Motor neuron (in vitro differentiated cells): Measurements from ENCODE around the gene PSMF1. TPM values are rescaled to one million over a fixed set of nuclear protein-coding genes. Genes with fewer than 3 reads are reported as not detected.

ENCODE experiments used
- ATAC-seq, 8 experiments: fragments of 200-7000 bp; cut with Tn5 transposase; replicated peaks in 6 of 8; 2 replicates each; pipeline ENCODE4 v1.8.0; 2021; ENCODE audit warnings: mild to moderate bottlenecking in 8 of 8, moderate library complexity in 8 of 8
- H3K27ac ChIP-seq, 2 donors: fragments of 250-450 bp; sonication (Bioruptor Pico); 2 replicates each; pipeline ENCODE4 v1.9.0; 2021; ENCODE audit warnings: antibody characterized with exemption in 2 of 2, mild to moderate bottlenecking in 2 of 2, moderate library complexity in 1 of 2
- H3K4me1 ChIP-seq, 2 donors: fragments of 250-450 bp; sonication (Bioruptor Pico); replicated peaks in 1 of 2; 2 replicates each; pipeline ENCODE4 v1.6.1; 2021; ENCODE audit warnings: antibody characterized with exemption in 2 of 2, mild to moderate bottlenecking in 2 of 2, moderate library complexity in 1 of 2
- H3K4me3 ChIP-seq, 5 donors: fragments of 250-450 bp; sonication (Bioruptor Pico); 2 replicates each; pipeline ENCODE4 v1.9.0; 2021; ENCODE audit warnings: antibody characterized with exemption in 5 of 5, mild to moderate bottlenecking in 5 of 5, moderate library complexity in 4 of 5
- WGBS, 10 experiments: fragments of 450-650 bp; shearing (Covaris generic); methylation state at CpG; one replicate each; pipeline ENCODE4 v1.0.0; 2022; 5-methylcytosine and 5-hydroxymethylcytosine counted together
- in situ Hi-C, 9 experiments: fragments of 400-800 bp; cut with MboI; loops; one replicate each; pipeline ENCODE4 v1.15.0; 2021; ENCODE audit warnings: low sequenced_read_pairs in 9 of 9, low pct_unique_long_range_greater_than_20kb in 2 of 9; ENCODE audit not compliant: unreplicated experiment in 9 of 9
- total RNA-seq, 8 experiments: library from RNA; unstranded; fragments of 300-600 nt; gene quantifications; 2 replicates each; pipeline versions ENCODE4 v1.2.3 to v1.2.4, GENCODE V29; 2022

Gene PSMF1
- total RNA-seq, 8 experiments from 2014 or later = 26.2 to 59.1 (median 42.6) TPM

- in situ Hi-C loops = no loop called here
- 70 to 100% (median 97%) methylated on average over 1 to 5 of the region's 8 CpGs; no CpG with 5 or more reads in 5 of the 10 experiments for WGBS, 10 experiments
- Histone ChIP-seq H3K27ac (no peak overlapping the region), H3K4me3 (no peak overlapping the region), H3K4me1 (no peaks in the 10 kb centered on the region)
- ATAC-seq = peak in 1 of 8 experiments; percentile 37
Measured at GRCh38 chr20:1174787-1175186, 56.4 kb downstream of the PSMF1 start.

- Histone ChIP-seq H3K4me3 (no peak overlapping the region), H3K27ac (no peak overlapping the region), H3K4me1 (no peaks in the 10 kb centered on the region)
- ATAC-seq = peak in 4 of 8 experiments; percentile 23 to 56 (median 54)
- WGBS, 10 experiments = 50 to 100% (median 100%) methylated on average over 1 of the region's 5 CpGs; no CpG with 5 or more reads in 7 of the 10 experiments
- in situ Hi-C loops = no loop called here
Measured at GRCh38 chr20:1177680-1178079, 59.3 kb downstream of the PSMF1 start.

- in situ Hi-C loops = no loop called here
- no peaks in the 10 kb centered on the region for H3K4me1 ChIP-seq
- 48 to 100% (median 83%) methylated on average over 1 to 2 of the region's 3 CpGs; no CpG with 5 or more reads in 3 of the 10 experiments for WGBS, 10 experiments
- ATAC-seq = no peak
- no peak overlapping the region for H3K27ac ChIP-seq
- H3K4me3 ChIP-seq = no peak overlapping the region
Measured at GRCh38 chr20:1178103-1178502, 59.7 kb downstream of the PSMF1 start.

- Histone ChIP-seq H3K27ac (no peak overlapping the region), H3K4me1 (no peaks in the 10 kb centered on the region), H3K4me3 (no peak overlapping the region)
- no peak for ATAC-seq
- in situ Hi-C loops = no loop called here
- 68 to 100% (median 92%) methylated on average over 2 to 3 of the region's 3 CpGs; no CpG with 5 or more reads in 3 of the 10 experiments for WGBS, 10 experiments
Measured at GRCh38 chr20:1178623-1179022, 60.2 kb downstream of the PSMF1 start.

- Histone ChIP-seq H3K4me1 (peaks cover 0 to 3% of the 10 kb centered on the region in 2 donors), H3K27ac (no peak overlapping the region), H3K4me3 (no peak overlapping the region)
- ATAC-seq = no peak
- WGBS, 10 experiments = 75 to 100% (median 97%) methylated on average over 1 to 24 of the region's 27 CpGs; no CpG with 5 or more reads in 6 of the 10 experiments
- in situ Hi-C loops = no loop called here
Measured at GRCh38 chr20:1180949-1181348, 62.5 kb downstream of the PSMF1 start.

GRCh38 chr20:1182106-1182505, 63.7 kb downstream of the PSMF1 start:
- in situ Hi-C loops = no loop called here
- H3K4me3 ChIP-seq = no peak overlapping the region
- H3K4me1 ChIP-seq = peaks cover 0 to 3% of the 10 kb centered on the region in 2 donors
- no peak overlapping the region for H3K27ac ChIP-seq
- WGBS, 10 experiments = 40 to 100% (median 80%) methylated on average over 1 to 2 of the region's 4 CpGs; no CpG with 5 or more reads in 4 of the 10 experiments
- ATAC-seq = no peak

- ATAC-seq = no peak
- in situ Hi-C loops = no loop called here
Measured at GRCh38 chr20:1183153-1183552, 64.8 kb downstream of the PSMF1 start.

GRCh38 chr20:1184260-1184637, 65.8 kb downstream of the PSMF1 start:
- Histone ChIP-seq H3K27ac (no peak overlapping the region), H3K4me3 (peak overlapping the region; percentile 43 to 92 (median 67)), H3K4me1 (peaks cover 0 to 3% of the 10 kb centered on the region in 2 donors)
- 12 to 100% methylated on average over 1 to 9 of the region's 13 CpGs; no CpG with 5 or more reads in 8 of the 10 experiments for WGBS, 10 experiments
- in situ Hi-C loops = no loop called here
- ATAC-seq = no peak

More at GRCh38 chr20:1183153-1183552, 64.8 kb downstream of the PSMF1 start:
- no peak overlapping the region for H3K4me3 ChIP-seq
- H3K27ac ChIP-seq = no peak overlapping the region
- H3K4me1 ChIP-seq = peaks cover 0 to 3% of the 10 kb centered on the region in 2 donors
- WGBS, 10 experiments = 49 to 100% (median 93%) methylated on average over 1 to 3 of the region's 6 CpGs; no CpG with 5 or more reads in 5 of the 10 experiments

- 0% methylated on average over 2 of the region's 76 CpGs; no CpG with 5 or more reads in 9 of the 10 experiments for WGBS, 10 experiments
- H3K4me1 ChIP-seq = peaks cover 0 to 3% of the 10 kb centered on the region in 2 donors
- H3K27ac ChIP-seq = peak within 1 kb of the TSS in 1 of 2 donors; percentile 18
- H3K4me3 ChIP-seq = peak within 1 kb of the TSS; percentile 43 to 92 (median 67)
- peak in 7 of 8 experiments; percentile 22 to 64 (median 54) for ATAC-seq
- in situ Hi-C loops = no loop called here
Measured at GRCh38 chr20:1184638-1185315, 66.4 kb downstream of the PSMF1 start, which contains the start of gene TMEM74B. Gene TMEM74B, minus strand, starts transcription at chr20:1184981. Its CDS starts 1,180 bp downstream, at chr20:1183801.

GRCh38 chr20:1185316-1185741, 66.9 kb downstream of the PSMF1 start:
- Histone ChIP-seq H3K4me3 (peak overlapping the region; percentile 43 to 92 (median 67)), H3K4me1 (peaks cover 0 to 3% of the 10 kb centered on the region in 2 donors), H3K27ac (peak overlapping the region in 1 of 2 donors; percentile 18)
- in situ Hi-C loops = no loop called here
- no CpG with 5 or more reads among the region's 54 CpGs for WGBS, 10 experiments
- ATAC-seq = peak; percentile 21 to 86 (median 74)

- peaks cover 0 to 3% of the 10 kb centered on the region in 2 donors for H3K4me1 ChIP-seq
- in situ Hi-C loops = no loop called here
- WGBS, 10 experiments = 0 to 59% (median 40%) methylated on average over 1 to 5 of the region's 20 CpGs; no CpG with 5 or more reads in 7 of the 10 experiments
- H3K27ac ChIP-seq = peak overlapping the region in 1 of 2 donors; percentile 18
- peak overlapping the region; percentile 43 to 92 (median 67) for H3K4me3 ChIP-seq
- peak; percentile 66 to 85 (median 76) for ATAC-seq
Measured at GRCh38 chr20:1185790-1186334, 67.5 kb downstream of the PSMF1 start.

- WGBS, 10 experiments = 10 to 80% (median 44%) methylated on average over 2 to 7 of the region's 13 CpGs; no CpG with 5 or more reads in 5 of the 10 experiments
- no peak for ATAC-seq
- in situ Hi-C loops = no loop called here
- Histone ChIP-seq H3K27ac (no peak overlapping the region), H3K4me3 (no peak overlapping the region), H3K4me1 (peaks cover 0 to 3% of the 10 kb centered on the region in 2 donors)
Measured at GRCh38 chr20:1186367-1186991, 68.1 kb downstream of the PSMF1 start.
